Suppressor macrophage treated with lipopolysaccharide for 1 hour (primary cell): ENCODE data around the gene NOB1.
"Not testable (repeated sequence)": the region's sequence is repeated elsewhere in the genome, so short reads cannot be mapped to it uniquely, and the experiment has no call there.

ENCODE experiments used
- DNase-seq, 3 donors: peaks; one replicate each; pipeline ENCODE4 v3.0.0-alpha.2; 2020 to 2022

The NOB1 gene

DNA sequence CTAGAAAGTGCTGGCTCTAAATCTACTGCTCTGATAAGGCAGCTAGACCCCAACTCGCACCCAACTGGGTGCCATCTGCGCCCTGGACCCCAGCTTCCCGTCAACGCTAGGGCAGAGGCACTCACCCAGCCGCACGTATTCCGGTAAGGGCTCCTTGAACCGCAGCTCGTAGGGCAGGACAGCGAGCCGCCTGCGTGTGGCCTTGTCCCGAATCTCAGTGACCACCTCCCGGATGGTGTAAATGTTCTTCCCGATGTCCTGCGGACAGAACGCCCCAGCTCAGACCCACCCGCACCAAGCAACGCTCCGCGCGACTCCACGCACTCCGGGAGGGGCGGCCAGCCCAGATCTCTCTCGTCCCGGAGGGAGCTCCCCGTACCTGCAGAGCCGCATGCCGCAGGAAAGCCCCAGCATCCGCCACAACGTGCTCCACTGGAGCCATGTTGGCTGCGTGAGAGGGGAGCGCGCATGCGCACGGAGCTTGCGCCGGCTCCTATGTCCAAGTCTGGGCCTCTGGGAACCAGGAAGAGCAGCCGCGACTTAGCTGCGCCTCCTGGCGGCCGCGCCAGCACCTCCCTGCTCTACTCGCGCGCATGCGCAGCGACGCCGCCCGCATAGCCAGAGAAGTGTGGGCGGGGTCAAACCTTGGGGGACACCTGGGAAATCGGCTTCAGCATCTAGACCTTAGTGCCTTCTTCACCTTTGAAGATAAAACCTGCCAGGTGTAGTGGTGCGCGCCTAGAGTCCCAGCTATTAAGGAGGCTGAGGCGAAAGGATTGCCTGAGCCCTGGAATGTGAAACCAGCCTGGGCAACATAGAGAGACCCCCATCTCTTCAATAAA is at the start of gene NOB1:
NOB1 (minus strand) TSS at position 458 of the 842 bp plus-strand sequence; CDS start at position 442, 16 bp downstream.
- DNase-seq, result peak; percentile 99

DNA sequence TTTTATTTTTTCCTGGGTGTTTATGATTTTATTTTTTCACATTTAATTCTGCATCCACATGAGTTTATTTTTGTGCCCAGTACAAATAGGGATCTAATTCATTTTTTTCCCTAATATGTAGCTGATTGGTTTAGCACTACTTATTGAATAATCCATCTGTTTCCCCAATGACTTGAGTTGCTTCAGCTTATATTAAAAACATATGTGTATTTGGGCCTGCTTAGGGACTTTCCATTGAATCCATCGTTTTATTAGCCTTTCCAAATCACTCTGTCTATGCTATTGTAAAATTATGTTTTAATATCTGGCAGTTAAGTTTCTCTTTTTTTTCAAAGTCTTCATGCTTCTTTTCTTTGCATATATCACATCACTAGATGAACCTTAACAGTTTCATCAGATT is 49.6 kb upstream of the NOB1 start:
- DNase-seq, result no peak

DNA sequence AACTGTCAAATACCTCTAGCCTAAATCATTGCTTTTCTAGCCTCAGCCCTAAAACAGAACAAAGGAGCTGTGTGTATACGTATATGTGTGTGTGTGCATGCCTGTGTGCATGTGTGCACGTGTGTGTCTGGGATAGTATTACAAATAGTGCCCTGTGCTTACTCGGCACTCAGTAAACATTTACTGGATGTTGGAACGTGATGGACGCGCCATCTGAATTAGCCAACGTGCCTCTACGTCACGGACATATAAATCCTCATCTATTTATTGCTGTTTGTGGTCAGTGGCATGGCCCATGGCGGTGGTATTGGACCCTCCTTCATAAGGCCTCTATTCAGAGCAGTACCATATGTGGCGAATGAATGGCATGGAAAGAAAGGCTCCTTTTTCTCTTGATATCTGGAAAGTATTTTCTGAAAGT is 44.9 kb upstream of the NOB1 start:
- no peak for DNase-seq

DNA sequence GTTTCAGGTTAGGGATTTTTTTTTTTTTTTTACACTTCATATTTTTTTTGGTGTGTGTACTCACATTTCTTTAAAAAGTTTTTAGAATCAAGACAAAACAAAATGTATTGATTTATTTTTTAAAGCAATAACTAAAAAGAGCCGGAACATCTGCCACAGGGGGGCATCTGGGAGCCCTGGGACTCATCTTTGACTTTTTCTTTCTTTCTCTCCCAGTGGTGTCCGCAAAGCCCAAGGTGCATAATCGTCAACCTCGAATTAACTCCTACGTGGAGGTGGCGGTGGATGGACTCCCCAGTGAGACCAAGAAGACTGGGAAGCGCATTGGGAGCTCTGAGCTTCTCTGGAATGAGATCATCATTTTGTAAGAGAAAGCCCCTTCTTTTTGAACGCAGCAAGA is 43.7 kb upstream of the NOB1 start:
- DNase-seq, result no peak

DNA sequence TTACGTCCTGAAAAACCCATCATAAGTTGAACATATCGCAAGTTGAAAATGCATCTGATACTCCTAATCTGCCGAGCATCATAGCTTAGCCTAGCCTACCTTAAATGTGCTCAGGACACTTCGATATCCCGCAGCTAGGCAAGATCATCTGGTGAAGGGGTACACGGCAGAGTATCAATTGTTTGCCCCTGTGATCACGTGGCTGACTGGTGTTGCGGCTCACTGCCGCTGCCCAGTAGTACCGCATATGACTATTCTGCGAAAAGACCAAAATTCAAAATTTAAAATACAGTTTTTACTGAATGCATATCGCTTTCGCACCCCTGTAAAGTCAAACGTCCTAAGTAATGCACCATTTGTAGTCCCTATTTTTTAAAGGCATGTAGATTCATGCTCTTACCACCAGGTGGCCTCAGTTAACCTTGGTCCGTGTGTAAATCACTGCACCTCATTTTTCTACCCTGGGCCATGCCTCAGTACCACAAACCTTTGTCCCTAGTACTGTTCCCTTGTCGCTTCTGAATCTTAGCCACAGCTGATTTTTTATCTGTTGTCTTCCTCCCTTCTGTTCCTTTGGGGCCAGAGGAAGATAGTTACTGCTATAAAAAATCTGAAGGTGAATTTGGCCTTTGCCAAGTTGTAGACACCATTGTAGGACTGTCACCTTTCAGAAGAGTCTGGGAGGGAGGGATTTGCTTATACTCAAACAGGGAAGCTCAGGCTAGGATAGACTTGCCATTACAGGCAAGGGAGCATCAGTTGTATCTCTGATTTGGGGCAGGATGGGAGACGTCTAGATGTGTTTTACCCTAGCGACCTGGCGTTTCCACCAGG is 41.8 kb upstream of the NOB1 start:
- DNase-seq, result peak; percentile 67 to 72 (median 69)

DNA sequence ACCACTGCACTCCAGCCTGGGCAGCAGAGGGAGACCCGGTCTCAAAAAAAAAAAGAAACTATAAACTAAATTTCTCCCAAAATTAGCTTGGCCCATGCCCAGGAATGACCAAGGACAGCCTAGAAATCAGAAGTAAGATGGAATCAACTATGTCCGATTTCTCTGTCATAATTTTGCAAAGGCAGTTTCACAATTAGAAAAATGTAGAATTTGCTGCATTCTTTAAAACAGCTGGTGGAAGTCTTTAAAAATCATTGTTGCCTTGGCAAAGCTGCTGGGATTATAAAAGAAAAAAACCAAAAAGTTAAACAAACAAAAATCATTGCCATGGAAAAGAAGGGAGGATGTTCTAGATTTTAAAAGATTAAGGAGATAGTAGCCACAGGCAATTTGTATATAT is 39.8 kb upstream of the NOB1 start:
- DNase-seq, result no peak

DNA sequence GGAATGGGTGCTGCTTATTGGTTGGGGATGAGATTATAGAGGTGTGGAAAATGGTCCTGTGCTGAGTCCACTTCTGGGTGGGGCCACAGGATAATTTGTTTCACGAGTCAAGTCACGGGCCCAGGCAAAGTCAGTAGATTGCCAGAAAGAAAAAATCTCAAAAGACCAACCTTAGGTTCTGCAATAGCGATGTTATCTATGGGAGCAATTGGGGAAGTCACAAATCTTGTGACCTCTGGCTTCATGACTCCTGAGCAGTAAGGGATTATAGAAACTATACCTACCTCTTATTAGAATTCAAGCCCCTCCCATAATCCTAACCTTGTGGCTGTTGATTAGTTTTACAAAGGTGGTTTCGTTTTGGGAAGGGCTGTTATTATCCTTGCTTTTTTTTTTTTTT is 38.8 kb upstream of the NOB1 start:
- DNase-seq, result peak in 2 of 3 donors; percentile 5 to 16

DNA sequence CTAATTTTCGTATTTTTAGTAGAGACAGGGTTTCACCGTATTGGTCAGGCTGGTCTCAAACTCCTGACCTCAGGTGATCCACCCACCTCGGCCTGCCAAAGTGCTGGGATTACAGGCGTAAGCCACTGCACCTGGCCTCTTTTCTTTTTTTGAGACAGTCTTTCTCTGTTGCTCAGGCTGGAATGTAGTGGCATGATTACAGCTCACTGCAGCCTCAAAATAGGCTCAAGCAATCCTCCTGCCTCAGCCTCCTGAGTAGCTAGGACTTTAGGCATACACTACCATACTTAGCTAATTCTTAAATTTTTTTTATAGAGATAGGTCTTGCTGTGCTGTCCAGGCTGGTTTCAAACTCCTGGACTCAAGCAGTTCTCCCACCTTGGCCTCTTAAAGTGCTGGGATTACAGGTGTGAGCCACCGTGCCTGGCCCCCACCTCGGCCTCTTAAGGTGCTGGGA is 36.7 kb upstream of the NOB1 start:
- not testable (repeated sequence) for DNase-seq

DNA sequence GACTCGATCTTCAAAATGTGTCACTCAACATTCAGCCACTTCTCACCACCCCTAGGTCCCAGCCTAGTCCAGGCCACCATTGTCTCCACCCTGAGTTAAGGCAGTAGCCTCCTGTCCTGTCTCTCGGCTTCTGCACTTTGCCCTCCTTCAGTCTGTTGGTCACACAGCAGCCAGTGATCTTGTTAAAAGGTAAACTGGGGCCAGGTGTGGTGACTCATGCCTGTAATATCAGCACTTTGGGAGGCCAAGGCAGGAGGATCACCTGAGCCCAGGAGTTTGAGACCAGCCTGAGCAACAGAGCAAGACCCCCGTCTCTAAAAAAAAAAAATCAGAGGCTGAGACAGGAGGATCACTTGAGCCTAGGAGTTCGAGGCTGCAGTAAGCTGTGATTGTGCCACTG is 33.2 kb upstream of the NOB1 start:
- DNase-seq, result no peak

DNA sequence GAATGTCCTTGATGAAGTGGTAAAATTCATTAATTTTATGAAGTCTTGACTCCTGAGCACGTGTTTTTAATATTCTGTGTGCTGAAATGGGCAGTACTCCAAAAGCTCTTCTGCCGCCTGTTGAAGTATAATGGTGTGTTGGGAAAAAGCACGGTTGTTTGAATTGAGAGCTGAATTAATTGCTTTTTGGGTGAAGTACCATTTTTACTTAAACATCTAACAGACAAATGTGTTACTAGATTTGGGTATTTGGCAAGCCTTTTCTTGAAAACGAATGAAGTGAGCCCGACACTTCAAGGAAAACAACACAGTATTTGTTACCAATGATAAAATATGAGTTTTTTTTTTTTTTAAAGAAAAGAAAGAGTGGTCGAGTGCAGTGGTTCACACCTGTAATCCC is 29.9 kb upstream of the NOB1 start:
- DNase-seq, result no peak

DNA sequence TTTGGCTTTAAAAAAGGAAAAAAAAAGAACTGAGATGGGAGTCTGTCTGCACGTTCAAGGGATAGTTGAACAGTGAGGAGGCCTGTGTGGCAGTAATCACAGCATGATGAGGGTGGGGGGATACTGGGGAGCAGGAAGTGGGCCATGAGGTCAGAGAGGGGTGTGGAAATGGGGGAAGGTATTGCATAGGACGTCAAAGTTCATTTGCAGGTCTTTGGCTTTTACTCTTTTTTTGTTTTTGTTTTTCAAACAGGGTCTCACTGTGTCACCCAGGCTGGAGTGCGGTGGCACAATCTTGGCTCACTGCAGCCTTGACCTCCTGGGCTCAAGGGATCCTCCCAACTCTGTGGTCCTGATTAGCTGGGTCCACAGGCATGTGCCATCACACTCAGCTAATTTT is 26.4 kb upstream of the NOB1 start:
- DNase-seq, result no peak

DNA sequence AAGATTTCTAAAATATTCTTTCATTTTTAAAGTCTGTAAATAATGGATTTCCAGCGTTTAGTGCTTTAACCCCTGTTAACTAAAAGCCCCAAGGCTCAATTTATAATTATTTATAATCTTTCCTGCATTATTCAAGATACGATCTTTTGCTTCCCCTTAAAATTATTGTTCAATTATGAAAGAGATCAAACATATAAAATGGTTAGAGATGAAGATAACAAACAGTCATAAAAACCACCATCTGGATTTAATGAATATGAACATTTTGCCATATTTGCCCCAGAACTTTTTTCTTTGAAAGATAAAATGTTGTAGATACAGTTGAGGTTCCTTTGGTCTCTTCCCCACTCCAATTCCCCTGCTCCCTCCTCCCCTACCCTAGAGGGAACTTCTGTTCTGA is 25.0 kb upstream of the NOB1 start:
- DNase-seq, result no peak

DNA sequence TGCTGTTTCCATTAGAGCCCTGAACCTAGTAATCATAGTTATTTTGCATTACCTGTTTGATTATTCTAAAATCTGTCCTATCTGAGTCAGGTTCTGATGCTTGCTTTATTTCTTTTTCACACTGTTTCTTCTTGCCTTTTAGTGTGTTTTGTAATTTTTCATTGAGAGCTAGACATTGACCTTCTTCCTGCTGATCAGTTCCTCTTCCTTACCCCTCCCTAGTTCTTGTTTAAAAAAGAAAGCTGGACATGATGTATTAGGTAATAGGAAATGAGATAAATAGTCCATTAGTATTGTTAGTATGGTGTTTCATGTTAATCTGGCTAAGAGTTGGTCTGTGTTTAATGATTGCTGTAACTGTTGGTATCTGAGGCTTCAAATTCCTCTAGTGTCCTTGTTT is 20.8 kb upstream of the NOB1 start:
- DNase-seq, result peak in 2 of 3 donors; percentile 34 to 49

DNA sequence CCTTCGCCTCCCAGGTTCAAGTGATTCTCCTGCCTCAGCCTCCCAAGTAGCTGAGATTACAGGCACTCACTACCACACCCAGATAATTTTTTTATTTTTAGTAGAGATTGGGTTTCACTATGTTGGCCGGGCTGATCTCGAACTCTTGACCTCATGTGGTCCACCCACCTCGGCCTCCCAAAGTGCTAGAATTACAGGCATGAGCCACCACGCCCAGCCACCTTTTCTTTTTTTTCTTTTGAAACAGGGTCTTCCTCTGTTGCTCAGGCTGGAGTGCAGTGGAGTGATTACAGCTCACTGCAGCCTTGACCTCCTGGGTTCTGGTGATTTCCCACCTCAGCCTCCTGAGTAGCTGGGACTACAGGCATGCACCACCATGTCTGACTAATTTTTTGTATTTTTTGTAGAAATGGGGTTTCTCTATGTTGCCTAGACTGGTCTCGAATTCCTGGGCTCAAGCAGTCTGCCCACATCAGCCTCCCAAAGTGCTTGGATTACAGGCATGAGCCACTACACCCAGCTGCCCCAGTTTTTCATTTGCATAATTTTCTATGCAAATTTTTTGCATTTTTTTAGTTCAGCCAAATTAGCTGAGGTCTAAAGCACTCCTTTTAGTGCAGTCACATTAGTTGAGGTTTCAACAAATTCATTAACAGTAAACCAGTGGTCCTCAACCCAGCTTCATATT is 18.7 kb upstream of the NOB1 start:
- no peak for DNase-seq

DNA sequence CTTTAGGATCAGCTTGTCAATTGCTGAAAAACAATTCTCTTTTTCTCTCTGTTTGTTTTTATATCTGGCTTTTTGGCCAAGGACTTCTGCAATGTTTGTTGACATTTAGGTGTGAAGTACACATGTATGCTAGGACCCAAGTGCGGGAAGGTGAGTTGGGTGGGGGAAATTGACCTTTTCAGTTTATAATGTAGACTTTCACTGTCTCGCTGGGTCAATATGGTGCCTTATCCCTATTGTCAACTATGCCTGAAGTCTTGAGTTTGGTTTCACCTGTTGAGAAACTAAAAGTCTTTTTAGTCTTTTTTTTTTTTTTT is 16.9 kb upstream of the NOB1 start:
- DNase-seq, result no peak

DNA sequence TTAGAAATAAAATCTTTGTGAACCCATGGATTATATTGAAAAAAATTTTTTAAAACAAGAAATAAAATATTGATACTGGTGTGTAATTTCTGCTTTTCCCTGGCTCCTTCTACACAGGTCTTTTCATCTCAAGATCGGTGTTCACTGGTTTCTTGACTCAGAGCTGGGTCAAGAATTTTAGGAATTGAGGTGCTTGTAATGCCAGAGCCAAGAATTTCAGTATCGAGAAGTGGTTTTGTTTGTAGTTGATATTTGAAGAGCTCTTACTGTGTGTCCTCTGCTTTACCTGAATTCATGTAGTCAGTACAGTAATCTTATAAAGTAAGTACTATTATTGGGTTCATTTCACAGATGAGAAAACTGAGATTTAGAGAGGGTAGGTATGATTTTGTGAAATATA is 14.7 kb upstream of the NOB1 start:
- no peak for DNase-seq

DNA sequence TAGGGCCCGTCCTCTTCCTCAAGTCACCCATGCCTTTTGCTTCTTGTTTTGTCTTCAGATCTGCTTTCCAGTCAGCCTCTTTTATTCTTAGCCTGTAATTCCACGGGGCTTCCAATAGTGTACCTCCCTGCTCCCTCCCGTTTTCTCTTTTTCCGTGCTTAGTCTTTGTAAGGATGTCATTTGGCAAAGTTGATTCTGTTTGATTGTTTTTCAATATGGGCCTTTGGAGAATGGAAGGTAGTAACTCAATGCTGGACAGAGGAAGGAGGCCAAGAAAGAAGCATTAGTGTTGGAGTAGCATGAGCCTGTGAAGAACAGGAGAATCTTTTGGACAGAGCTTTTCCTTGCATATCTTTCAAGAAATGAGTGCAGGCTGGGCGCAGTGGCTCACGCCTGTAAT is 13.9 kb upstream of the NOB1 start:
- no peak for DNase-seq

DNA sequence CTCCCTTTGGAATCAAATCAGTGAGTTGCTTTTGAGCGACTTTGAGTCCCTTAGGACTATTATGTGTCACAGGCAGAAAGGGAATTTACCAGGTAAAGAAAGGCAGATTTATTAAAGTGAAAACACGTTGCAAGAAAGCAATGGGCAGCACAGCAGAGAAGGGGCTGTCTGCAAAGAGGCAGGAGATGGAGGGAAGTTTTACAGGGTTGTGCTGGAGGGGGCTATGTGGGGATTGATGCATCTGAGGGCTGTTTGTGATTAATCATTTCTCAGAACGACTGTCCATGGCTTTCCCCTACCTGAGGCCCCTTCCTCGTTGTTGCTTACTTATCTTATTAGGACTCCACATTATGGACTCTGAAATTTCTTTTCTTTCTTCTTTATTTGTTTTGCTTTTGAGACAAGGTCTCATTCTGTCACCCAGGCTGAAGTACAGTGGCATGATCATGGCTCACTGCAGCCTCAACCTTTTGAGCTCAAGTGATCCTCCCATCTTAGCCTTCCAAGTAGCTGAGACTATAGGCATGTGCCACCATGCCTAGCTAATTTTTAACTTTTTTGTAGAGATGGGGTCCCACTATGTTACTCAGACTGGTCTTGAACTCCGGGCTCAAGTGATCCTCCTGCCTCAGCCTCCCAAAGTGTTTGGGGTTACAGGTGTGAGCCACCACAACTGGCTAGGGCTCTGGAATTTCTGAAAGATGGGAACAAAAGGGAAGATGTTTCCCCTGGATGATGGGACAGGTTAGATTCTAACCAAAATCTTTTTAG is 12.9 kb upstream of the NOB1 start:
- DNase-seq, result no peak

DNA sequence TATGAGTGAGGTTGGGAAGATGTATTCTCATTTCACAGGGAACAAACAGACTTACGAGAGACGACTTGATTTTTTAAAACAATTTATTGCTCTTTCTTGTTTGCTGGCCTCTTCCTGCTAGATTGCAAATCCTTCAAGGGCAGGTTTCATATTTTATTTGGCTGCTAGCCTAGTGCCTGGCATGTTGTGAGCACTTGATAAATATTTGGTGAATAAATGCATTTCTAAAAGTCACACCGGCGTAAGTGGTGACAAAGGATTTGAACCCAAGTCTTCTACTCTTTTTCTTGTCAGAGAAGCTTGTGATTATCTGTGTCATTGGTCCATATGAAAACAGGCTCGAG is 8.8 kb upstream of the NOB1 start:
- no peak for DNase-seq

DNA sequence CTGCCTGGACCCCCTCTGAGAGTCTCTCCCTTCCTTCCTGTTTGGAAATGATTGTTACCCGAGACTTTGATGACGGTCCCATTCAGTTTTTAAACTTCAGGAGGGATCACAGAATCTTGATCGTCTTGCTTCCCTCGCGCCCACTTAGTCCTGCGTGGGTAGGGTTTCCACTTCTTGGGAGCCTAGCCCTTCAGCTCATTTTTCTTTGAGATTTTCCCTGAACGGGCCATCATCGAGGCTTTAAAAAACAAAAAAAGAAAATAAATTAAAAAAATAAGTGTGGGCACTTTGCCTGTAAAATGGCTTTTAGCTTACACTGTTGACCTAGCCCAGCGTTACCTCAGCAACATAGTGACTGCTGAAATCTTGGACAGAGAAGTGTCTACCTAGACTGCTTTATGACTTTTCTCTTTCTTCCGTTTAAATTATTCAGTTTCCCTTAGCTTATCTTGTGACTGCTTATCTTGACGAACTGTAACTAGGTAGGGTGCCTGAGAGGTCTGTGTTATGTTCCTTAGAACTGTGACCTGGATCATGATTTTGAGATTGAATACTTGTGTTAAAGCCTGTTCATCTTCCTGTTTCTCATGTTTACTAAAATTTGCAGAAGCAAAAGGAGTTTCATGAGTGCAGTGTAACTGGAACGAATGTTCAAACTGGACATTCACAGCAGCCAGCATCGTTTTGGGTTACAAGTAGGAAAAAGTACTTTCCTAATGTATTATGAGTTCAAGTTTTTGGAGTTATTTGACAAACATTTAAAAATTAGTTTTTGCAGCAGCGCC is 8.3 kb upstream of the NOB1 start:
- DNase-seq, result peak; percentile 50 to 54 (median 53)

DNA sequence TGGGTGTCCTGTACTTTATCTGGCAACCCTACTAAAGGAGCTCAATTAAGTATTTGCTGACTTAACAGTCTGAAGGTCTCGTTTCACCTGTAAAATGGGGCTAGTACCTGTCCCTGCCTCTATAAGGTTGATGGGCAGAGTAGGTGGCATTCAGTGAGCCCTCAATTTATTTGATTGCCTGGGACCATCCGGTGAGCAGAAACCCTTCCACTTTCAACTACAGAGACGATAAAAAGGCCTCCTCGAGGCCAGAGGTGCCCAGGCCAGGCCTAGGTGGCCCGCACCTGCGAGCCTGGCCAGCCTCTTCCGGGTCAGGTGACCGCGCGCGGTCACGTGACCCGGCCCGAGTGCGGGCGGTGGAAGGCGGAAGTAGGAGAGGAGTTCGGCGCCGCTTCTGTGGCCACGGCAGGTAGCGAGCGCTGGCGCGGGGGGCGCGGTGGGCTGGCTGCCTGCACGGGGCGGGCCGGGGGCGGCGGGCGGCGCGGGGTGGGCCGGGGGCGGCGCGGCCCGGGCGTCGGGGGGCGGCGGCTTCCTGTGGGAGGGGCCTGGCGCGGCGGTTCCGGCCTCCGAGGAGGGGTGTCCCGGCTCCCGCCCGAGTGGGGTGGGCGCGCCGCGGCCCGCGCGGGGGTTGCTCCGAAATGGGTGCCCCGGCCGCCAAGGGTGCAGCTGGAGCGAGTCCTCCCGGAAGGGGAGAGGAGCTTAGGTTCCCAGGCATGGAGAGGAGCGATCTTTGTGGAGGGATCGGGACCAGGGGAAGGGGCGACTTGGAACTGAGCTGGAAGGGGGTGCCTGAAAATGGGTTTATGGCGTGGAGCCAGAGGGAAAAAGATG is 7.5 kb upstream of the NOB1 start, which contains the start of gene WWP2:
WWP2 (plus strand) TSS at position 350 of the 831 bp plus-strand sequence. CDS start 24,679 bp downstream, outside the sequence.
- DNase-seq, result peak; percentile 80 to 92 (median 84)
